Lower leg skin (tissue), 3 donors: ENCODE measurements around the gene FEN1.

ENCODE experiments used
- POLR2A ChIP-seq, 2 donors: fragments of 450-650 bp; IDR thresholded peaks; one replicate each; pipeline ENCODE4 v1.6.1; 2016 to 2017; ENCODE audit warnings: antibody characterized with exemption in 2 of 2, mild to moderate bottlenecking in 1 of 2, moderate library complexity in 1 of 2
- TF ChIP-seq, protein P1 (sequence below), 3 donors: fragments of 450-650 bp; IDR thresholded peaks; one replicate each; pipeline ENCODE4 v1.5.1; 2016; ENCODE audit warnings: antibody characterized with exemption in 3 of 3, mild to moderate bottlenecking in 3 of 3, moderate library complexity in 2 of 3

GRCh38 chr11:61783717-61784505 is 8.8 kb upstream of the FEN1 start:
- TF ChIP-seq, protein P1, sequence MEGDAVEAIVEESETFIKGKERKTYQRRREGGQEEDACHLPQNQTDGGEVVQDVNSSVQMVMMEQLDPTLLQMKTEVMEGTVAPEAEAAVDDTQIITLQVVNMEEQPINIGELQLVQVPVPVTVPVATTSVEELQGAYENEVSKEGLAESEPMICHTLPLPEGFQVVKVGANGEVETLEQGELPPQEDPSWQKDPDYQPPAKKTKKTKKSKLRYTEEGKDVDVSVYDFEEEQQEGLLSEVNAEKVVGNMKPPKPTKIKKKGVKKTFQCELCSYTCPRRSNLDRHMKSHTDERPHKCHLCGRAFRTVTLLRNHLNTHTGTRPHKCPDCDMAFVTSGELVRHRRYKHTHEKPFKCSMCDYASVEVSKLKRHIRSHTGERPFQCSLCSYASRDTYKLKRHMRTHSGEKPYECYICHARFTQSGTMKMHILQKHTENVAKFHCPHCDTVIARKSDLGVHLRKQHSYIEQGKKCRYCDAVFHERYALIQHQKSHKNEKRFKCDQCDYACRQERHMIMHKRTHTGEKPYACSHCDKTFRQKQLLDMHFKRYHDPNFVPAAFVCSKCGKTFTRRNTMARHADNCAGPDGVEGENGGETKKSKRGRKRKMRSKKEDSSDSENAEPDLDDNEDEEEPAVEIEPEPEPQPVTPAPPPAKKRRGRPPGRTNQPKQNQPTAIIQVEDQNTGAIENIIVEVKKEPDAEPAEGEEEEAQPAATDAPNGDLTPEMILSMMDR (IDR thresholded peaks at IDR 0.05) = no peak
- TF ChIP-seq POLR2A (IDR thresholded peaks at IDR 0.05) = no peak
